Neuron (in vitro differentiated cells): ENCODE measurements around the gene PPAT.
"Not testable (repeated sequence)": the region's sequence is repeated elsewhere in the genome, so short reads cannot be mapped to it uniquely, and the experiment has no call there.

Experiments used
- H2AFZ ChIP-seq: one replicate; pipeline ENCODE4 v1.6.1; 2013; ENCODE audit warnings: low read depth, mild to moderate bottlenecking, inconsistent platforms, low read length, moderate library complexity
- H3K27me3 ChIP-seq: one replicate; pipeline ENCODE4 v1.6.1; 2013; ENCODE audit warnings: low read length; ENCODE audit not compliant: insufficient read depth
- H3K36me3 ChIP-seq: one replicate; pipeline ENCODE4 v1.6.1; 2013; ENCODE audit warnings: low read length; ENCODE audit not compliant: insufficient read depth
- H3K4me1 ChIP-seq: one replicate; pipeline ENCODE4 v1.6.1; 2013; ENCODE audit warnings: low read length; ENCODE audit not compliant: insufficient read depth
- H3K4me3 ChIP-seq: 2 replicates; pipeline ENCODE4 v1.5.1; 2013; ENCODE audit warnings: mild to moderate bottlenecking, low read length, moderate library complexity
- H3K9me3 ChIP-seq: one replicate; pipeline ENCODE4 v1.6.1; 2013; ENCODE audit warnings: low read length

PPAT gene

DNA sequence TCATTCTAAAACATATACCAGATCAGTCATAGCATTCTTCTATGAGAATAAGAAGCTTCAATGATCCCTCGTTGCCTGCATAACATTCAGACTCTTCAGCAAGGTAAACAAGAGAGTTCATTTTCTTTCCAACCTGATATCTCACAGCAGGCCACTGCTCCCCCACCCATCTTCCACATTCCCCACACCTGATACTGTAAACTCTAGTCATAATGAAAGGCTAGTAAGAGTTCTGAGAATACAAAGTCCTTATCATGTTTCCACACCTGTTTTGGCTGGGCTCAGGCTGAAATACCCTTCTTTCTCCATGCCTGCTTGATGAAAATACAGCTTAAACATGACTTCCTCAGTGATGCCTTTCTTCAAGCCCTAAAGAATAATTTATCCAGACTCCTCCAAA is 45.9 kb downstream of the PPAT start:
- Histone ChIP-seq H3K36me3 (peaks cover 14% of the 10 kb centered on the region), H3K4me3 (no peak overlapping the region), H2AFZ (no peak overlapping the region), H3K9me3 (no peaks in the 10 kb centered on the region), H3K27me3 (no peaks in the 10 kb centered on the region), H3K4me1 (peaks cover 15% of the 10 kb centered on the region)

DNA sequence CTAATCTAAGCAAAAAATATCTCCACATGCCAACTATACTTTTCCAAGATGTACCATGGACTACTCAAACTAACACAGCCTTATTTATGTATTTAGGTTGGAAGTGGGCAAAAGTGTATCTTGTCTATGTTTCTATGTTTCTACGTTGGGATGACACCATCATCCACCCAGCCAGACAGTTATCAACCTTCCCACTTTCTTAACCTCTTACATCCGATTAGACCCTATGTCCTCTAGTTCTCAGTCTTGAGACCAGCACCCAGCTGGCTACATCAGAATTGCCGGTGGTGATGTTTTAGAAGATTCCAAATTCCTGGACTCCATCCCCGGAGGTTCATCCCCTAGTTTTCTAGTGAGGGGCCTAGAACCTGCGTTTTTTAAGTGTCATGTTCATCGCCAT is 47.1 kb downstream of the PPAT start:
- peak overlapping the region; percentile 70 for H3K4me3 ChIP-seq
- no peak overlapping the region for H2AFZ ChIP-seq
- no peaks in the 10 kb centered on the region for H3K27me3 ChIP-seq
- H3K9me3 ChIP-seq: no peaks in the 10 kb centered on the region
- H3K36me3 ChIP-seq: peaks cover 13% of the 10 kb centered on the region
- peaks cover 15% of the 10 kb centered on the region for H3K4me1 ChIP-seq

DNA sequence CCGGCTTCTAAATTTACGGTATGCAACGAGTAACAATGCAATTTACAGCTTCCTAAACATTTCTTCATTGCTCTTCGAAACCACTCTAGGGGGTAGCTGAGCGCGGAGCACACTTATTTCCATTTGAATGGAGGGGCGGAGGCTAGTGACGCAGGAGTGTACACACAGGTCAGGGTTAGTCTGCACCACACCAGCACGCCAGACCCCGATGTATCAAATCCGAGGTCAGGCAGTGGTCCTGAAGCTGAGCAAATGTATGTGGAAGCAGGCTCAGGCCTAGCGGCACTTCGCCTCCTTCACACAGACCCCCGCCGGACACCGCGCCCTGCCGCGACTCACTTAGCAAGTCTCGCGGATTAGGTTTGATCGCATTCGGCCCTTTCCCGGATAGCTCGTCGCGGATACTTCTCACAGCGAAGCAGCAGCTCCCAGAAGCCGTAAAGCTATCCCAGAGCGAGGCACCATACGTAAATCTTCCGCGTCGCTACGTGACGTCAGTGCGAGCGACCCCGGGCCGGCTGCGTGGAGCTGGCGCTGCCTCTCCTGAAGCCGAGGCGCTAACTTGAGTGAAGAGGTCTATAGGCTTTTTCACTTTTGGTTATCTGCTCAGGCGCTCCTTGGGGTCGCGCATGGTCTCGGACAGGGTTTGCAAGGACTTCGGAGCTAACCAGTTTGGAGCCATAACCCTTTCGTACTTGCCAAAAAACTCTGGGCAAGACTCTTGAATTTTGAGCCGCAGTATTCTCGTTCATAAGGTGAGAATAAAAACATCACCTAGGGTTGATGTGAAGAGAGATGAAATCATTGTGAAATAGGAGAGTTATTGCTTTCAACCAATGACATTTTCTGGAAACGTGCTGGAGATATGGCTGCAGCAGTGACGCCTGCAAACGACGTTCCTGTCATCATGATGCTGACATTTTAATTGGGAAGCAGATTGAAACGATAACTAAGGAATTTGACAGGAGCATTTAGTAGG is 48.1 kb downstream of the PPAT start, which contains the start of gene AASDH:
TSS of gene AASDH (minus strand) at position 469 of the 979 bp plus-strand sequence. CDS start 3,192 bp downstream, outside the sequence.
- Histone ChIP-seq H3K4me3 (peak within 1 kb of the TSS; percentile 70), H3K27me3 (no peaks in the 10 kb centered on the region), H3K4me1 (peaks cover 15% of the 10 kb centered on the region), H3K9me3 (no peaks in the 10 kb centered on the region), H3K36me3 (peaks cover 10% of the 10 kb centered on the region), H2AFZ (peak within 1 kb of the TSS; percentile 81)

DNA sequence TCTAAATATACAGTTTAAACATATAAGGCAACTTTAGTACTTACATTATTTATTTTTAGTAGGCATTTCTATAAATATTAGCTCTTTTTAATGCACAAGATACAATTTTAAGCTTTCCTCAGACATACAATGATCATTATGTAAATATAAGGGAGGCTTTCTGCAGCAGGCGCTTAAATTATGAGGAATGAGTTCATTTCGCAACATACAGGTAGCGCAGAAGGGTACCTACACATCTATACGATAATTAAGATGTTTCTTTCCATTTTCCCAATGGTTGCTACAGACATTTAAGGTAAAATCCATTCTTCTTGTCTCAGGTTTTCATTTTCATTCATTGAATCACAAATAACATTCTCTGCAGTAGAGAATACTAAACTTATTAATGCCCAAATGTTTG is 49.3 kb downstream of the PPAT start:
- peaks cover 8% of the 10 kb centered on the region for H3K36me3 ChIP-seq
- H3K9me3 ChIP-seq: no peaks in the 10 kb centered on the region
- peak overlapping the region; percentile 36 for H3K4me3 ChIP-seq
- H3K4me1 ChIP-seq: peaks cover 15% of the 10 kb centered on the region
- H2AFZ ChIP-seq: no peak overlapping the region
- no peaks in the 10 kb centered on the region for H3K27me3 ChIP-seq

DNA sequence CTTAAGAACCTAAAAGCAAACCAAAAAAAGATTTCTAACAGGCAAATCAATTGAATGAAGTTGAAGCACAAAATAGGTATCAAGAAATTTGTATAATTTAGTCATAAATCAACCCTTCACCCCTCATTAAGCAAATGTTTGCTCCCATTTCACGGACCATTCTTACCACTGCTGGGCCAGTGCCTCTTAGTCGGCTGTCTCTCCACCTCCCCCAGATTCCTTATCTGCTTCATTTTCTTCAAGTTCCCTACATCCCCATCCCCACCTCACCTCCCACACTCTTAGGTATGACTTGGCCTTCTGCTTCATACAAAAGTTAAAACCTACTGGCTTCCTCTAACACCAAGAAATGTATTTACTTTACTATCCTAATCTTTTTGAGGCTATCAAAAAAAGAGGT is 60.0 kb downstream of the PPAT start:
- H3K27me3 ChIP-seq: no peaks in the 10 kb centered on the region
- no peaks in the 10 kb centered on the region for H3K9me3 ChIP-seq
- H3K36me3 ChIP-seq: peaks cover 16% of the 10 kb centered on the region
- H3K4me3 ChIP-seq: no peak overlapping the region
- H3K4me1 ChIP-seq: no peaks in the 10 kb centered on the region
- H2AFZ ChIP-seq: no peak overlapping the region

DNA sequence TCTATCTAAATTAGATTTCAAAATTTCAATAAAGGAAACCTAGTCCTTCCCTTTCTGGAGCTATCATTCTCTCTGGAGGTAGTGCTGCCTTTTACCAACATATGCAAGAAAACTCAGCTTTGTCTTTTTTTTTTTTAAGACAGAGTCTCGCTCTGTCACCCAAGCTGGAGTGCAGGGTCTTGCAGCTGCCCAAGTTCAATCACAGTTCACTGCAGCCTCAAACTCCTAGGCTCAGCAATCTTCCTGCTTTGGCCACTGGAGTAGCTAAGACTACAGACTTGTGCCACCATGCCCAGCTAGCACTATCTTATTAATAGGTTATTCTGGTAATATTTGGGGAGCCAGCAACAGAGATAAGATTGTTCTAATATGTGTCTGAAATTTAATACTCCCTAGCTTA is 60.5 kb downstream of the PPAT start:
- Histone ChIP-seq H3K4me1 (no peaks in the 10 kb centered on the region), H3K36me3 (peaks cover 21% of the 10 kb centered on the region), H2AFZ (no peak overlapping the region), H3K9me3 (peaks cover 2% of the 10 kb centered on the region), H3K27me3 (no peaks in the 10 kb centered on the region), H3K4me3 (no peak overlapping the region)

DNA sequence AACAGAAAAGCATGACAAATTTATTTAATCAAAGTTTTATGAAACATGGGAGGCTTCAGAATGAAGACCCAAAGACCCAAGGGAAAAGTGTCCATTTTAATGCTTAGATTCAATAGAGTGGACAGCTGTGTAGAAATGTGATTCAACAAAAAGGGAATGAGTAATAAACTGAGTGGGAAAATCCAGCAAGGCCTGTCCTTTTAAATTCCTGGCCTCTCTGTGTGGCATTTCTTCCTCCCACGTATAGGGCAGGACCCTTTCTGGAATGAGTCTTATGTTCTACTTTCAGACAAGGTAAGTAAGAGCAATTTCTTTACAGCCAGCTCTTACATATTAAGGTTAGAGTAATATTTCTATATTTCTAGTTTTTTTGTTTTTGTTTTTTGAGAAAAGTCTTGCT is 62.6 kb downstream of the PPAT start:
- Histone ChIP-seq H3K9me3 (peaks cover 3% of the 10 kb centered on the region), H3K4me3 (no peak overlapping the region), H3K27me3 (no peaks in the 10 kb centered on the region), H3K4me1 (no peaks in the 10 kb centered on the region), H3K36me3 (peaks cover 28% of the 10 kb centered on the region), H2AFZ (no peak overlapping the region)

DNA sequence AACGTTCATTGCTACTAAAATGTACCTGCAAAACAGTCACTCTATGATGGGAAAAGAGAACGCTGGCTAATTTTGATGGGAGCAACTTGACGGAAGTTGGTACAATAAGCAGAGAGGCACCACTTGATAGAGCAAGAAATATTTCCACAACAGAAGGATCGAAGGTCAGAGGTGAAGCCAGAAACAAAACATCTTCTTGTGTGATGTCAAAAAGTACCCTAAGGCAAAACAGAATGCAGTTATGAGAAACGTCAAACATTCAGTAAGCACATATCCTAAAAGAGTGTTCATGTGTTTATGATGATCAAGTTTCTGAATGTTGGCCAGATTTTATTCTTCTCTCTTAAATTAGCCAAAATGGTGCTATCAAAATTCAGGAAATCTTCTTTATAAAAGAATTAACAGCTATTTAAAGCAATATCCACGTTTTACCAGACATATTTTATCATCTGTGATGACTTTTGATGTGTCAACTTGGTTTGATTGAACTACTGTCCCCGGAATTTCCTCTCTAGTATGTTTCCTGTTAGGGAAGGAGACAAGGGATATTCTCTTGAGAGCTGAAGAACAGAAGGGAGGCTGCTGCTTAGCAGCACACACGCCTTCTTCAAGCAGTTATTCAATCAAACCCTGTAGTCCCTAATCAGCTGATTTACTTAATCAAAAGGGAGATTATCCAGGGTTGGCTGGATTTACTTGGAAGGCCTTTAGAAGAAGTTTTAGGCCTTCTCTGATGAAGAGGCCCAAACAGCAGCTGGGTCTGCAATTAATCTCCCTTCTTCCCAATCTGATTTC is 63.8 kb downstream of the PPAT start:
- no peak overlapping the region for H2AFZ ChIP-seq
- H3K4me3 ChIP-seq: no peak overlapping the region
- H3K36me3 ChIP-seq: peaks cover 24% of the 10 kb centered on the region
- H3K27me3 ChIP-seq: no peaks in the 10 kb centered on the region
- H3K4me1 ChIP-seq: no peaks in the 10 kb centered on the region
- peaks cover 3% of the 10 kb centered on the region for H3K9me3 ChIP-seq

DNA sequence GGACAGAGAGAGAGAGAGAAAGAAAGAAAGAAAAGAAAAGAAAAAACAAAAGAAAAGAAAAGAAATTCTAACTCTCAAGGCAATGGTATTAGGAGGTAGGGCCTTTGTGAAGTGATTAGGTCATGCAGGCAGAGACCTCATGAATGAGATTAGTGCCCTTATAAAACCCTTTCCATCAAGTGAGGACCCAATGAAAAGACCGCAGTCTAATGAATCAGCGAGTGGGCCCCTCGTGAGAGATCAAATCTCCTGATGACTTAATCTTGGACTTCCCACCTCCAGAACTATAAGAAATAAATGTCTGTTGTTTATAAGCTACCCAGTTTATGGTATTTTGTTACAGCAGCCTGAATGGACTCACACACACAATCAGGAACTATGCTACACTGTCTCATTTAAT is 65.0 kb downstream of the PPAT start:
- H2AFZ ChIP-seq: no peak overlapping the region
- no peak overlapping the region for H3K4me3 ChIP-seq
- peaks cover 3% of the 10 kb centered on the region for H3K9me3 ChIP-seq
- H3K27me3 ChIP-seq: no peaks in the 10 kb centered on the region
- no peaks in the 10 kb centered on the region for H3K4me1 ChIP-seq
- peaks cover 24% of the 10 kb centered on the region for H3K36me3 ChIP-seq

DNA sequence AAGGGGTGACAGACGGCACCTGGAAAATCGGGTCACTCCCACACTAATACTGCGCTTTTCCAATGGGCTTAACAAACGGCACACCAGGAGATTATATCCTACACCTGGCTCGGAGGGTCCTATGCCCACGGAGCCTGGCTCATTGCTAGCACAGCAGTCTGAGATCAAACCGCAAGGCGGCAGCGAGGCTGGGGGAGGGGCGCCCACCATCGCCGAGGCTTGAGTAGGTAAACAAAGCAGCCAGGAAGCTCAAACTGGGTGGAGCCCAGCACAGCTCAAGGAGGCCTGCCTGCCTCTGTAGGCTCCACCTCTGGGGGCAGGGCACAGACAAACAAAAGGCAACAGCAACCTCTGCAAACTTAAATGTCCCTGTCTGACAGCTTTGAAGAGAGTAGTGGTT is 72.4 kb downstream of the PPAT start:
- H3K27me3 ChIP-seq, H3K4me1 ChIP-seq: not testable (repeated sequence)

DNA sequence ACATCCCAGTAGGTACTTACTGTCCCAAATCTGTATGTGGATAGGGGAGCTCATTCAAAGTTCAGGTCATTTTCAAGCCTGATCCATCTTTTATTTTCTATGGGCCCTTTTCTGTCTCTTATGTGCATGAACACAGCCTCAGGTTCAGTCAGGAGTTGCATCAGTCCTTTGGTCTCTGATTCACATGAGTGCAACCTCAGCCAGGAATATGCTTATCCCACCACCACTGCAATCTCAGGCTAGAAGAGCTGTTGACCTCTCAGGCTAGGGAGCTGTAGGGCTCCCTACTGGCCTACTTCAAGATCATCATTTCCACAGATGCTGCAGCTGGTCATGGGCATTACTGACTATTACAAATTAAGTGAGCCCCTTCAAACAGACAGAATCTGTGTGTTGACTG is 75.3 kb downstream of the PPAT start:
- Histone ChIP-seq H3K27me3 (no peaks in the 10 kb centered on the region), H2AFZ (no peak overlapping the region), H3K4me1 (no peaks in the 10 kb centered on the region), H3K4me3 (no peak overlapping the region), H3K36me3 (peaks cover 22% of the 10 kb centered on the region), H3K9me3 (peaks cover 8% of the 10 kb centered on the region)

More for the DNA sequence above, 72.4 kb downstream of the PPAT start:
- H3K4me3 ChIP-seq, H3K36me3 ChIP-seq, H3K9me3 ChIP-seq, H2AFZ ChIP-seq: not testable (repeated sequence)

DNA sequence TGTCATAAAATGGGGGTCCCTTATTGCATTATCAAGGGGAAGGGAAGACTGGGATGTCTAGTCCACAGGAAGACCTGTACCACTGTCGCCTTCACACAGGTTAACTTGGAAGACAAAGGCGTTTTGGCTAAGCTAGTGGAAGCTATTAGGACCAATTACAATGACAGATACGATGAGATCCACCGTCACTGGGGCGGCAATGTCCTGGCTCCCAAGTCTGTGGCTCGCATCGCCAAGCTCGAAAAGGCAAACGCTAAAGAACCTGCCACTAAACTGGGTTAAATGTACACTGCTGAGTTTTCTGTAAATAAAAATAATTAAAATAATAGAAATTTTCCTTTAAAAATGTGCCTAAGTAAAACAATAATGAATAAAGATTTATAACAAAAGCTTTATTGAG is 78.8 kb downstream of the PPAT start:
- Histone ChIP-seq H3K27me3 (no peaks in the 10 kb centered on the region), H2AFZ (no peak overlapping the region), H3K4me3 (no peak overlapping the region), H3K36me3 (peaks cover 30% of the 10 kb centered on the region), H3K4me1 (no peaks in the 10 kb centered on the region), H3K9me3 (peaks cover 4% of the 10 kb centered on the region)

DNA sequence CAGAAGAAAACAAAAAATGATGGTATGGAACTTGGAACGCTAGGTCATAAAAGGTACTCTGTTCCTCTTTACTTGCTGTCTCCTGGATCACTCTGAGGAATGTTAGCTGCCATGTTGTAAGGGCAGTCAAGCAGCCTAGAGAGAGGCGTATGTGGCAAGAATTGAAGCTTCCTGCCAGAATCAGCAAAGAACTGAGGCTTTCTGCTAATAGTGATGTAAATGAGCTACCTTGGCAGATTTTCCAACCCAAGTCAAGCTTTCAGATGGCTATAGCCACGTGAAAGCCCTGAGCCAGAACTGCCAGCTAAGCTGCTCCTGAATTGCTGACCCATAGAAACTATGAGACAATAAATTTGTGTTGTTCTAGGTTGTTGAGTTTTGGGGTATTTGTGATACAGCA is 86.8 kb downstream of the PPAT start:
- H3K4me3 ChIP-seq: no peak overlapping the region
- H2AFZ ChIP-seq: no peak overlapping the region
- H3K36me3 ChIP-seq: peaks cover 30% of the 10 kb centered on the region

More for the DNA sequence above, 86.8 kb downstream of the PPAT start:
- no peaks in the 10 kb centered on the region for H3K9me3 ChIP-seq
- H3K4me1 ChIP-seq: no peaks in the 10 kb centered on the region
- no peaks in the 10 kb centered on the region for H3K27me3 ChIP-seq
